Activated naive CD4-positive, alpha-beta T cell treated with anti-CD3 and anti-CD28 coated beads, Interleukin-2, amount 50 U/mL, for 24 hours (primary cell): ENCODE measurements around the gene SMARCB1.

Source experiments
- H3K27ac Mint-ChIP-seq: one replicate; pipeline ENCODE4 v1.8.0; 2021; ENCODE audit warnings: mild to moderate bottlenecking, mixed read lengths
- H3K27me3 Mint-ChIP-seq: one replicate; pipeline ENCODE4 v1.8.0; 2021; ENCODE audit warnings: mixed read lengths
- H3K36me3 Mint-ChIP-seq: one replicate; pipeline ENCODE4 v1.8.0; 2021; ENCODE audit warnings: mixed read lengths
- H3K4me1 Mint-ChIP-seq: one replicate; pipeline ENCODE4 v1.8.0; 2021; ENCODE audit warnings: mixed read lengths
- H3K4me3 Mint-ChIP-seq: one replicate; pipeline ENCODE4 v1.8.0; 2021; ENCODE audit warnings: mild to moderate bottlenecking, mixed read lengths
- H3K9me3 Mint-ChIP-seq: one replicate; pipeline ENCODE4 v1.8.0; 2021; ENCODE audit warnings: mixed read lengths

SMARCB1 gene

GRCh38 chr22:23772649-23773473 lies 13.9 kb upstream of the SMARCB1 start, which contains the start of gene MMP11:
MMP11 (plus strand) TSS chr22:23772849; CDS start chr22:23772871, 22 bp downstream.
- Mint-ChIP-seq H3K27me3 (no peaks in the 10 kb centered on the region), H3K4me1 (peaks cover 18% of the 10 kb centered on the region), H3K9me3 (no peaks in the 10 kb centered on the region), H3K36me3 (no peaks in the 10 kb centered on the region), H3K4me3 (peak within 1 kb of the TSS; percentile 70), H3K27ac (no peak within 1 kb of the TSS)

DNA sequence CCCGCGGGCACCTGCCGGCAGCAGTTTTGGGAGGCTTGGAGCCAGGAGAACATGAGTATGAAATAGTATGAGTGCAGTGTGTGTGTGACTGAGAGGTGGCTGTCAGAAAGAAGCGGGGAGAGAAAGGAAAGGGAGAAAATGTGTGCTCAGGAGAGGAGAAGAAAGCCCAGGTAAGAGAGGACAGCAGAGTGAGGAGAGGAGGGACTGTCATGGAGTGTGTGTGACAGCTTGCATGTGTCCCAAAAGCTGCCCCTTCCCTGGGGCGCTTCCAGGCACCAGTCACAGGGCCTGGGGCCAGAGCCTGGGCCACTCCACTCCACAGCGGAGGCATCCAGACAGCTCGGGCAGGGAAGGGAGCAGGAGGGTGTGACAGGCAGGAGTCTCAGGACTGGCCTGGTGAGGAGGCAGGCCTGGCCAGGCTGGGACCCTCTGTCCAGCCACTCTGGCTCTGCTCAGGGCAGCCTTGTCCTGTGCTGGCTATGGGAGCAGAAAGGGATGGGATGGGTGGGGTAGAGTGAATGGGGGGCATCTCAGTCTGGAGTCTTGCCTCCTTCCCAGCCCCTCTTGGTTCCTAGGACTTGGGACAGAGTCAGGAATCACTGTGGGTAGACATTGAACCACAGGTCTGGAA lies 13.2 kb upstream of the SMARCB1 start:
- Mint-ChIP-seq H3K9me3 (no peaks in the 10 kb centered on the region), H3K4me3 (peak overlapping the region; percentile 70), H3K36me3 (no peaks in the 10 kb centered on the region), H3K27me3 (no peaks in the 10 kb centered on the region), H3K4me1 (peaks cover 18% of the 10 kb centered on the region), H3K27ac (no peak overlapping the region)

- peak overlapping the region; percentile 23 for H3K4me3 Mint-ChIP-seq
- no peaks in the 10 kb centered on the region for H3K36me3 Mint-ChIP-seq
- H3K4me1 Mint-ChIP-seq, result peaks cover 18% of the 10 kb centered on the region
- no peak overlapping the region for H3K27ac Mint-ChIP-seq
- no peaks in the 10 kb centered on the region for H3K9me3 Mint-ChIP-seq
- no peaks in the 10 kb centered on the region for H3K27me3 Mint-ChIP-seq
Observed at GRCh38 chr22:23774114-23774921, 12.4 kb upstream of the SMARCB1 start.

DNA sequence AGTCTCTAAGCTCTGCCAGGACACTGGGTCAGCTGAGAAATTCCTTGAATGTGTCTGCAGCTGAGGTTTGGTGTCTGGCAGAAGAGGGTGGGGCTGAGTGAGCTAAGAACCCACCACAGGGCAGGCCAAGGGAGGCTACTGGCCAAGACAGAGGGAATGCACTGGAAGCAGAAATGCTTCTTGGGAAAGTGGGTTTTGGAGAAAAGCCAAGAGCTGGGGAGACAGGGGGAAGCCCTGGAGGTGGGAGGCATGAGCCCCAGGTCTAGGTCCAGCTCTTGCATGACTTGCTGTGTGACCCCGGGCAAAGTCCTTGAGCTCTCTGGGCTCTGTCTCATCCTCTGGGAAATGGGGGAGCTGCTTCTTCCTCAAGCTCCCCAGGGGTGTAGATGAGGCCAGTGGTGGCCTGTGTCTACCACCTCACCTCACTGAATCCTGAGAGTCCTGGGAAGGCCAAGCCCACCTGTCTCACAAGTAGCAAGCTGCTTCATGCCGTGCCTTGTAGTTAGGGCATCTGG lies 11.8 kb upstream of the SMARCB1 start:
- H3K27me3 Mint-ChIP-seq, result no peaks in the 10 kb centered on the region
- no peak overlapping the region for H3K27ac Mint-ChIP-seq
- no peaks in the 10 kb centered on the region for H3K9me3 Mint-ChIP-seq
- no peak overlapping the region for H3K4me3 Mint-ChIP-seq
- peaks cover 16% of the 10 kb centered on the region for H3K4me1 Mint-ChIP-seq
- H3K36me3 Mint-ChIP-seq, result no peaks in the 10 kb centered on the region

- Mint-ChIP-seq H3K27ac (no peak overlapping the region), H3K27me3 (no peaks in the 10 kb centered on the region), H3K9me3 (no peaks in the 10 kb centered on the region), H3K4me3 (no peak overlapping the region), H3K4me1 (peaks cover 15% of the 10 kb centered on the region), H3K36me3 (no peaks in the 10 kb centered on the region)
Observed at GRCh38 chr22:23775779-23776375, 10.9 kb upstream of the SMARCB1 start.

DNA sequence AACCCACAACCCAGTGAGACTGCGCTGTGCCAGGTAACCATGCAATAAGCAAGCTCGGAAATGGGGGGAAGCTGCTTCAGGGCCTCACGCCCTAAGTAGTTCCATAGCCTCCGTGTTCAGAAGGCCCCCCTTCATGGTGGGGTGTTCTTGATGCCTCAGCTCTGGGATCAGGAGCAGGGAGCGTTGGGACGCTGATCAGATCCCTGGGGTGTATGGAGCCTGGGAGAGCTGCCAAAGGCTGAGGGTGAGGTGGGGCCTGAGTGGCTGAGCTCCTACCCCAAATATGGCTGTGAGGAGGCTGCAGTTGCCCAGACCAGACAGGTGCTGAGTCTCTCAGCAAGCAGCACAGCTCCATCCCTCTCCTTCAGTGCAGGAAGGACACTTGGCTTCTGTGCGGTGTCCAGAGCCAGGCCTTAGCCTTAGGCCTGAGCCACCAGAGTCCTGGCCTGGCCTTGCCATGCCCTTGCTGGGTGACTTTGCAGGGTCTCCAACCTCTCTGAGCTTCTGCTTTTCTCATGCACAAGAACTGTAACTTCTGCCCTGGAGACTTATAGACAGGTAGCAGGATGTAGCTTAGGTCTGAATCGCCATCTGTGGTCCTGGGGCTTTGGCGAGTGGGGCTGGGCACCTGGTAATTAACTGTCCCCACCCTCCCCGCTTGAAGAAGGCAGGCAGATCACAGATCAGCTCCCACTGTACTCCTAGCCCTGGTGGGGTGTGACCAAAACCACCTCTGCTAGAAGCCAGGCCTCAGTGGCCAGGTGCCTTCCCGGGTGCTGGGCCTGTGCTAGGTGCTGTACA lies 8.8 kb upstream of the SMARCB1 start:
- Mint-ChIP-seq H3K9me3 (no peaks in the 10 kb centered on the region), H3K4me1 (peaks cover 6% of the 10 kb centered on the region), H3K36me3 (no peaks in the 10 kb centered on the region), H3K27ac (no peak overlapping the region), H3K27me3 (no peaks in the 10 kb centered on the region), H3K4me3 (no peak overlapping the region)

GRCh38 chr22:23778577-23778900 lies 8.2 kb upstream of the SMARCB1 start:
- Mint-ChIP-seq H3K27me3 (no peaks in the 10 kb centered on the region), H3K27ac (no peak overlapping the region), H3K4me1 (peaks cover under 1% of the 10 kb centered on the region), H3K9me3 (no peaks in the 10 kb centered on the region), H3K4me3 (no peak overlapping the region), H3K36me3 (no peaks in the 10 kb centered on the region)

- H3K9me3 Mint-ChIP-seq, result no peaks in the 10 kb centered on the region
- no peaks in the 10 kb centered on the region for H3K27me3 Mint-ChIP-seq
- peaks cover under 1% of the 10 kb centered on the region for H3K4me1 Mint-ChIP-seq
- no peak overlapping the region for H3K27ac Mint-ChIP-seq
- H3K36me3 Mint-ChIP-seq, result no peaks in the 10 kb centered on the region
- no peak overlapping the region for H3K4me3 Mint-ChIP-seq
Observed at GRCh38 chr22:23779083-23779482, 7.7 kb upstream of the SMARCB1 start.

DNA sequence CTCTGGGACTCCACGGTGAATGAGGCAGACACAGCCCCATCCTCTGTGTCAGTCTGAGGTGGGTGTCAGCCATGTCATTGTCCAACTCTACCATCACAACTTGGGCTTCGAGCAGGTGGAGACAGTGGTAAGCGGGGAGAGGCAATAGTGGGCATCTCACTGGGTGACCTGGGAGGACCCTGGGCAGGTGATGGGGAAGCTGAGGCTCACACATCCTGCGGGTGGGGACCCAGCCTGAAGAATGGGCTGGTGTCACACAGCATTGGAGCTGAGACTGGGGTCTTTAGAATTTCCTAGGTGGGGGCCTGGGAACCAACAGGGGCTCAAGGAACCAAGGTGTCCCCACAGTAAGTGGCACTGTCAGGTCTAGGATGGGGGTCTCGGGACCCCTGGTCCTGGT lies 7.0 kb upstream of the SMARCB1 start:
- Mint-ChIP-seq H3K9me3 (no peaks in the 10 kb centered on the region), H3K4me3 (no peak overlapping the region), H3K27me3 (no peaks in the 10 kb centered on the region), H3K4me1 (peaks cover 7% of the 10 kb centered on the region), H3K27ac (no peak overlapping the region), H3K36me3 (no peaks in the 10 kb centered on the region)

DNA sequence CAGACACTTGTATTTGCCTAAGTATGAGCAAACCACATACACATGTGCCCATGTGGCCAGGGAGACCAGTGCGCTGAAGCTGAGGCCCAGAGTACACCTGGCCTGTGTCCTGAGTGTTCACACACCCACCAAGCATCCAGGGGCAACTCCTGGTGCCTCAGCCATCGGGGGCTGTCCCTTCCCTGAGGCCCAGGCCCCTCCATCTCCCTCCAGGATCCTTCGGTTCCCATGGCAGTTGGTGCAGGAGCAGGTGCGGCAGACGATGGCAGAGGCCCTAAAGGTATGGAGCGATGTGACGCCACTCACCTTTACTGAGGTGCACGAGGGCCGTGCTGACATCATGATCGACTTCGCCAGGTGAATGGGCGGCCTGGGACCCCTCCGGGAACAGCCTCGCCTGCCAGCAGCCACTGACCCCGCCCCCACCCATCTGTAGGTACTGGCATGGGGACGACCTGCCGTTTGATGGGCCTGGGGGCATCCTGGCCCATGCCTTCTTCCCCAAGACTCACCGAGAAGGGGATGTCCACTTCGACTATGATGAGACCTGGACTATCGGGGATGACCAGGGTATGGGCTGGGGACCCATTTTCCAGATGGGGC lies 6.5 kb upstream of the SMARCB1 start:
- no peaks in the 10 kb centered on the region for H3K27me3 Mint-ChIP-seq
- H3K4me1 Mint-ChIP-seq, result peaks cover 7% of the 10 kb centered on the region
- H3K27ac Mint-ChIP-seq, result no peak overlapping the region
- no peak overlapping the region for H3K4me3 Mint-ChIP-seq
- no peaks in the 10 kb centered on the region for H3K36me3 Mint-ChIP-seq
- H3K9me3 Mint-ChIP-seq, result no peaks in the 10 kb centered on the region

DNA sequence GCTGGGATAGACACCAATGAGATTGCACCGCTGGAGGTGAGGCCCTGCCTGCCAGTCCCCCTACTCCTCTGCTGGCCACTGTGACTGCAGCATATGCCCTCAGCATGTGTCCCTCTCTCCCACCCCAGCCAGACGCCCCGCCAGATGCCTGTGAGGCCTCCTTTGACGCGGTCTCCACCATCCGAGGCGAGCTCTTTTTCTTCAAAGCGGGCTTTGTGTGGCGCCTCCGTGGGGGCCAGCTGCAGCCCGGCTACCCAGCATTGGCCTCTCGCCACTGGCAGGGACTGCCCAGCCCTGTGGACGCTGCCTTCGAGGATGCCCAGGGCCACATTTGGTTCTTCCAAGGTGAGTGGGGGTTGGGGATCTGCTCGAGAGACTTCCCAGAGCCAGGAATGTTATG lies 5.7 kb upstream of the SMARCB1 start:
- Mint-ChIP-seq H3K27ac (no peak overlapping the region), H3K4me3 (no peak overlapping the region), H3K9me3 (no peaks in the 10 kb centered on the region), H3K4me1 (peaks cover 8% of the 10 kb centered on the region), H3K27me3 (no peaks in the 10 kb centered on the region), H3K36me3 (no peaks in the 10 kb centered on the region)

GRCh38 chr22:23781511-23782183 lies 5.1 kb upstream of the SMARCB1 start:
- H3K4me3 Mint-ChIP-seq, result no peak overlapping the region
- H3K4me1 Mint-ChIP-seq, result peaks cover 14% of the 10 kb centered on the region
- no peak overlapping the region for H3K27ac Mint-ChIP-seq
- H3K36me3 Mint-ChIP-seq, result no peaks in the 10 kb centered on the region
- H3K27me3 Mint-ChIP-seq, result no peaks in the 10 kb centered on the region
- no peaks in the 10 kb centered on the region for H3K9me3 Mint-ChIP-seq

DNA sequence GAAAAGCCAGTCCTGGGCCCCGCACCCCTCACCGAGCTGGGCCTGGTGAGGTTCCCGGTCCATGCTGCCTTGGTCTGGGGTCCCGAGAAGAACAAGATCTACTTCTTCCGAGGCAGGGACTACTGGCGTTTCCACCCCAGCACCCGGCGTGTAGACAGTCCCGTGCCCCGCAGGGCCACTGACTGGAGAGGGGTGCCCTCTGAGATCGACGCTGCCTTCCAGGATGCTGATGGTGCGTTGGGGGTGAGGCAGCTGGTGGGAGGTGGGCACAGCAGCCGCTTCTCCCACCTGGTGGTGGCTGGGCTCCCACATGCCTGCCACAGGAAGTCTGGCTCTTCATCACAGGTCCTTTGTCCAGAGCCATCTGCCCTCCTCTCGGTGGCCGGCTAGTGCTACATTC lies 4.5 kb upstream of the SMARCB1 start:
- H3K27me3 Mint-ChIP-seq, result no peaks in the 10 kb centered on the region
- no peaks in the 10 kb centered on the region for H3K36me3 Mint-ChIP-seq
- H3K27ac Mint-ChIP-seq, result no peak overlapping the region

GRCh38 chr22:23782703-23783102 lies 4.1 kb upstream of the SMARCB1 start:
- H3K4me1 Mint-ChIP-seq, result peaks cover 18% of the 10 kb centered on the region
- no peak overlapping the region for H3K4me3 Mint-ChIP-seq
- H3K27ac Mint-ChIP-seq, result no peak overlapping the region
- H3K36me3 Mint-ChIP-seq, result no peaks in the 10 kb centered on the region
- no peaks in the 10 kb centered on the region for H3K9me3 Mint-ChIP-seq
- no peaks in the 10 kb centered on the region for H3K27me3 Mint-ChIP-seq

More for the DNA sequence above, 4.5 kb upstream of the SMARCB1 start:
- no peak overlapping the region for H3K4me3 Mint-ChIP-seq
- no peaks in the 10 kb centered on the region for H3K9me3 Mint-ChIP-seq
- H3K4me1 Mint-ChIP-seq, result peaks cover 15% of the 10 kb centered on the region
